ENCODE measurements around the gene OPCML.

DNA sequence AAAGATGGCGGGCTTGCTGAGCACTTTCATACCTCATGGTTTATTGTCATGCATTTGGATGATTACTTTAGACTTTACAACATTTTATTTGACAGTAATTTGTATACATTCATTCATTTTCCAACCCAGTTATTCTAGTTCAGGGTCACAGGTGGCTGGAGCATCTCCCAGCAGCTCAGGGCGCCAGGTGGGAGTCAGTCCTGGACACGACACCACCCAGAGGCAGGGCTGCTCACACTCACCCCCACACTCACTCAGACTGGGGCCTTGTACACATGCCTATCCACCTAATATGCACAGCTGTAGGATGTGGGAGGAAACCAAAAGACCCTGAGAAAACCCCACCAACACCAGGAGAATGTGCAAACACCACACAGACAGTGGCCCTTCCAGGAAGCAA is 123.9 kb downstream of the OPCML start:
- TF ChIP-seq, protein P1, sequence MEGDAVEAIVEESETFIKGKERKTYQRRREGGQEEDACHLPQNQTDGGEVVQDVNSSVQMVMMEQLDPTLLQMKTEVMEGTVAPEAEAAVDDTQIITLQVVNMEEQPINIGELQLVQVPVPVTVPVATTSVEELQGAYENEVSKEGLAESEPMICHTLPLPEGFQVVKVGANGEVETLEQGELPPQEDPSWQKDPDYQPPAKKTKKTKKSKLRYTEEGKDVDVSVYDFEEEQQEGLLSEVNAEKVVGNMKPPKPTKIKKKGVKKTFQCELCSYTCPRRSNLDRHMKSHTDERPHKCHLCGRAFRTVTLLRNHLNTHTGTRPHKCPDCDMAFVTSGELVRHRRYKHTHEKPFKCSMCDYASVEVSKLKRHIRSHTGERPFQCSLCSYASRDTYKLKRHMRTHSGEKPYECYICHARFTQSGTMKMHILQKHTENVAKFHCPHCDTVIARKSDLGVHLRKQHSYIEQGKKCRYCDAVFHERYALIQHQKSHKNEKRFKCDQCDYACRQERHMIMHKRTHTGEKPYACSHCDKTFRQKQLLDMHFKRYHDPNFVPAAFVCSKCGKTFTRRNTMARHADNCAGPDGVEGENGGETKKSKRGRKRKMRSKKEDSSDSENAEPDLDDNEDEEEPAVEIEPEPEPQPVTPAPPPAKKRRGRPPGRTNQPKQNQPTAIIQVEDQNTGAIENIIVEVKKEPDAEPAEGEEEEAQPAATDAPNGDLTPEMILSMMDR (IDR thresholded peaks at IDR 0.05; ENCODE audit: insufficient read depth, low read length, poor library complexity, severe bottlenecking), result no peak
- TF ChIP-seq EZH2phosphoT487 (conservative IDR thresholded peaks at IDR 0.05; ENCODE audit: low read length), result no peak
